Measurements from ENCODE around the gene PLEKHG2.

- TF ChIP-seq CTCF (IDR thresholded peaks at IDR 0.05 in 4 of 5, conservative IDR thresholded peaks at IDR 0.05 in 1 of 5) (no peak), POLR2A (IDR thresholded peaks at IDR 0.05) (no peak)
These were observed 2.2 kb upstream of the PLEKHG2 start for GRCh38 chr19:39410017-39410830.
